Measurements from ENCODE around the gene TNFSF9. TPM values are rescaled to one million over a fixed set of nuclear protein-coding genes. Genes with fewer than 3 reads are reported as not detected.
A peak's percentile ranks its signal among the peaks of the same experiment; 100 is the strongest.
"Not testable (repeated sequence)": the region's sequence is repeated elsewhere in the genome, so short reads cannot be mapped to it uniquely, and the experiment has no call there.

The TNFSF9 gene
- total RNA-seq, 6 experiments from 2014 or later = 0.27 to 1.6 (median 0.55) TPM; not detected in 3

- ATAC-seq (peak in 3 of 4 donors; percentile 36 to 53 (median 48)), DNase-seq (peak in 1 of 3 donors; percentile 19)
- intact Hi-C loops (cut with DNase I) = no loop called here
- no peaks in the 10 kb centered on the region for H3K36me3 ChIP-seq
- H3K4me1 ChIP-seq = no peaks in the 10 kb centered on the region
- no peak for TF ChIP-seq POLR2A (IDR thresholded peaks at IDR 0.05)
- no peak for TF ChIP-seq CTCF (IDR thresholded peaks at IDR 0.05)
- no peak overlapping the region for H3K4me3 ChIP-seq
- no peak overlapping the region for H3K27ac ChIP-seq
- H3K9me3 ChIP-seq = no peaks in the 10 kb centered on the region
- H3K27me3 ChIP-seq = no peaks in the 10 kb centered on the region
- WGBS (ENCODE audit: insufficient coverage, low coverage, low lambda C conversion rate, missing lambda C conversion rate) = 7% methylated on average over 10 of the region's 28 CpGs
Measured at GRCh38 chr19:6551607-6552450, 21.0 kb downstream of the TNFSF9 start.

- no peak overlapping the region for H3K4me3 ChIP-seq
- no peak for ATAC-seq
- no peaks in the 10 kb centered on the region for H3K27me3 ChIP-seq
- intact Hi-C loops (cut with DNase I) = no loop called here
- H3K4me1 ChIP-seq = no peaks in the 10 kb centered on the region
- no peak for DNase-seq
- no peaks in the 10 kb centered on the region for H3K36me3 ChIP-seq
- H3K27ac ChIP-seq = no peak overlapping the region
- no peaks in the 10 kb centered on the region for H3K9me3 ChIP-seq
- WGBS (ENCODE audit: insufficient coverage, low coverage, low lambda C conversion rate, missing lambda C conversion rate) = 100% methylated on average over 2 of the region's 2 CpGs
- TF ChIP-seq CTCF (IDR thresholded peaks at IDR 0.05) (no peak), POLR2A (IDR thresholded peaks at IDR 0.05) (no peak)
Measured at GRCh38 chr19:6556043-6556449, 25.2 kb downstream of the TNFSF9 start.

GRCh38 chr19:6556480-6557195 lies 25.8 kb downstream of the TNFSF9 start:
- no peaks in the 10 kb centered on the region for H3K9me3 ChIP-seq
- DNase-seq (no peak), ATAC-seq (no peak)
- H3K36me3 ChIP-seq = no peaks in the 10 kb centered on the region
- TF ChIP-seq CTCF (IDR thresholded peaks at IDR 0.05) (no peak), POLR2A (IDR thresholded peaks at IDR 0.05) (no peak)
- H3K27me3 ChIP-seq = no peaks in the 10 kb centered on the region
- no peak overlapping the region for H3K27ac ChIP-seq
- WGBS (ENCODE audit: insufficient coverage, low coverage, low lambda C conversion rate, missing lambda C conversion rate) = 39% methylated on average over 10 of the region's 11 CpGs
- H3K4me1 ChIP-seq = no peaks in the 10 kb centered on the region
- H3K4me3 ChIP-seq = no peak overlapping the region
- intact Hi-C loops (cut with DNase I) = no loop called here

- DNase-seq; H3K27me3 ChIP-seq; H3K36me3 ChIP-seq; H3K4me1 ChIP-seq; intact Hi-C loops (cut with DNase I); H3K27ac ChIP-seq; ATAC-seq; H3K9me3 ChIP-seq; H3K4me3 ChIP-seq: not testable (repeated sequence)
- 50% methylated on average over 1 of the region's 1 CpG for WGBS (ENCODE audit: insufficient coverage, low coverage, low lambda C conversion rate, missing lambda C conversion rate)
Measured at GRCh38 chr19:6562437-6562836, 31.6 kb downstream of the TNFSF9 start.

- DNase-seq = no peak
- TF ChIP-seq CTCF (IDR thresholded peaks at IDR 0.05) (no peak), POLR2A (IDR thresholded peaks at IDR 0.05) (no peak)
- no peaks in the 10 kb centered on the region for H3K27me3 ChIP-seq
- no peak overlapping the region for H3K27ac ChIP-seq
- no peaks in the 10 kb centered on the region for H3K4me1 ChIP-seq
- H3K36me3 ChIP-seq = no peaks in the 10 kb centered on the region
- H3K4me3 ChIP-seq = no peak overlapping the region
- no peak for ATAC-seq
- 76% methylated on average over 2 of the region's 2 CpGs for WGBS (ENCODE audit: insufficient coverage, low coverage, low lambda C conversion rate, missing lambda C conversion rate)
- no peaks in the 10 kb centered on the region for H3K9me3 ChIP-seq
- intact Hi-C loops (cut with DNase I) = no loop called here
Measured at GRCh38 chr19:6564393-6564792, 33.6 kb downstream of the TNFSF9 start.

- DNase-seq; intact Hi-C loops (cut with DNase I); H3K27me3 ChIP-seq; H3K27ac ChIP-seq; H3K36me3 ChIP-seq; H3K4me3 ChIP-seq; ATAC-seq; H3K9me3 ChIP-seq; H3K4me1 ChIP-seq: not testable (repeated sequence)
- WGBS (ENCODE audit: insufficient coverage, low coverage, low lambda C conversion rate, missing lambda C conversion rate) = 44% methylated on average over 3 of the region's 3 CpGs
Measured at GRCh38 chr19:6566727-6567126, 35.9 kb downstream of the TNFSF9 start.

All from right lobe of liver (tissue), 6 donors.